Ishikawa (cell line): Measurements from ENCODE around the gene REELD1.

Source experiments
- CEBPB ChIP-seq: IDR thresholded peaks from 2 replicates; pipeline ENCODE4 v1.6.1; 2012
- CREB1 ChIP-seq: IDR thresholded peaks from 2 replicates; pipeline ENCODE4 v1.6.1; 2012; ENCODE audit warnings: low read depth
- EGR1 ChIP-seq: IDR thresholded peaks from 2 replicates; pipeline ENCODE4 v1.6.1; 2012
- EP300 ChIP-seq: IDR thresholded peaks from 2 replicates; pipeline ENCODE4 v1.6.1; 2012; ENCODE audit warnings: borderline replicate concordance
- FOXM1 ChIP-seq: IDR thresholded peaks from 2 replicates; pipeline ENCODE4 v1.6.1; 2012; ENCODE audit warnings: low read depth, borderline replicate concordance
- NFIC ChIP-seq: IDR thresholded peaks from 2 replicates; pipeline ENCODE4 v1.6.1; 2012
- RAD21 ChIP-seq: IDR thresholded peaks from 2 replicates; pipeline ENCODE4 v1.6.1; 2012; ENCODE audit warnings: low read depth
- REST ChIP-seq: IDR thresholded peaks from 2 replicates; pipeline ENCODE4 v1.6.1; 2012; ENCODE audit warnings: low read depth, mild to moderate bottlenecking
- TAF1 ChIP-seq: IDR thresholded peaks from 2 replicates; pipeline ENCODE4 v1.6.1; 2012; ENCODE audit warnings: low read depth, mild to moderate bottlenecking
- TCF12 ChIP-seq: IDR thresholded peaks from 2 replicates; pipeline ENCODE4 v1.6.1; 2012; ENCODE audit warnings: low read depth
- TEAD4 ChIP-seq: IDR thresholded peaks from 2 replicates; pipeline ENCODE4 v1.6.1; 2012
- USF1 ChIP-seq: IDR thresholded peaks from 2 replicates; pipeline ENCODE4 v1.6.1; 2012
- YY1 ChIP-seq: IDR thresholded peaks from 2 replicates; pipeline ENCODE4 v1.6.1; 2012; ENCODE audit warnings: low read depth
- ZBTB7A ChIP-seq: IDR thresholded peaks from 2 replicates; pipeline ENCODE4 v1.6.1; 2012; ENCODE audit warnings: low read depth
- TF ChIP-seq, protein P1 (sequence below): IDR thresholded peaks from 2 replicates; pipeline ENCODE4 v1.6.1; 2012

Gene REELD1

GRCh38 chr4:146278986-146279385 is 64.6 kb downstream of the REELD1 start:
- TF ChIP-seq CEBPB (no peak), NFIC (no peak), YY1 (no peak), ZBTB7A (no peak), TAF1 (no peak), REST (no peak), RAD21 (no peak), TCF12 (no peak), FOXM1 (no peak), USF1 (no peak), EGR1 (no peak), TEAD4 (no peak), CREB1 (no peak), EP300 (no peak)
- TF ChIP-seq, protein P1, sequence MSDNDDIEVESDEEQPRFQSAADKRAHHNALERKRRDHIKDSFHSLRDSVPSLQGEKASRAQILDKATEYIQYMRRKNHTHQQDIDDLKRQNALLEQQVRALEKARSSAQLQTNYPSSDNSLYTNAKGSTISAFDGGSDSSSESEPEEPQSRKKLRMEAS: no peak
